ENCODE data around the gene PEX14. TPM values are rescaled to one million over a fixed set of nuclear protein-coding genes. Genes with fewer than 3 reads are reported as not detected.

The PEX14 gene
- total and polyA plus RNA-seq, 9 of the 15 experiments (the other 6 are each of a cell fraction or from before 2014, with no cell fraction given) = 2.6 to 45.7 (median 22.7) TPM

- TF ChIP-seq, protein P1, sequence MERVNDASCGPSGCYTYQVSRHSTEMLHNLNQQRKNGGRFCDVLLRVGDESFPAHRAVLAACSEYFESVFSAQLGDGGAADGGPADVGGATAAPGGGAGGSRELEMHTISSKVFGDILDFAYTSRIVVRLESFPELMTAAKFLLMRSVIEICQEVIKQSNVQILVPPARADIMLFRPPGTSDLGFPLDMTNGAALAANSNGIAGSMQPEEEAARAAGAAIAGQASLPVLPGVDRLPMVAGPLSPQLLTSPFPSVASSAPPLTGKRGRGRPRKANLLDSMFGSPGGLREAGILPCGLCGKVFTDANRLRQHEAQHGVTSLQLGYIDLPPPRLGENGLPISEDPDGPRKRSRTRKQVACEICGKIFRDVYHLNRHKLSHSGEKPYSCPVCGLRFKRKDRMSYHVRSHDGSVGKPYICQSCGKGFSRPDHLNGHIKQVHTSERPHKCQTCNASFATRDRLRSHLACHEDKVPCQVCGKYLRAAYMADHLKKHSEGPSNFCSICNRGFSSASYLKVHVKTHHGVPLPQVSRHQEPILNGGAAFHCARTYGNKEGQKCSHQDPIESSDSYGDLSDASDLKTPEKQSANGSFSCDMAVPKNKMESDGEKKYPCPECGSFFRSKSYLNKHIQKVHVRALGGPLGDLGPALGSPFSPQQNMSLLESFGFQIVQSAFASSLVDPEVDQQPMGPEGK (CRISPR knock-in tag; IDR thresholded peaks at IDR 0.05; ENCODE audit: borderline replicate concordance) = no peak
- TF ChIP-seq TBP (optimal IDR thresholded peaks at IDR 0.05; ENCODE audit: low read depth, low read length) (no peak), ZNF584 (CRISPR knock-in tag; IDR thresholded peaks at IDR 0.05; ENCODE audit: low read depth) (peak; percentile 61; the same call in 1 of the 2 replicates), BMI1 (IDR thresholded peaks at IDR 0.05; ENCODE audit: low read length) (no peak), ZNF282 (CRISPR knock-in tag; IDR thresholded peaks at IDR 0.05) (no peak), RBFOX2 (IDR thresholded peaks at IDR 0.05; ENCODE audit: low read depth, low read length) (peak; percentile 65), PHB (CRISPR knock-in tag; IDR thresholded peaks at IDR 0.05) (no peak), JUND (IDR thresholded peaks at IDR 0.05; ENCODE audit: borderline replicate concordance, low read depth, low read length) (peak; percentile 97), JUND (tag; IDR thresholded peaks at IDR 0.05; ENCODE audit: borderline replicate concordance, low read depth, low read length) (peak; percentile 94; the same call in 2 of the 3 replicates), ZNF655 (CRISPR knock-in tag; IDR thresholded peaks at IDR 0.05) (no peak), PCBP1 (IDR thresholded peaks at IDR 0.05; ENCODE audit: low read depth, low read length, poor library complexity, severe bottlenecking) (no peak), SOX6 (IDR thresholded peaks at IDR 0.05) (peak; percentile 55; the same call in 1 of the 2 replicates), MLLT1 (IDR thresholded peaks at IDR 0.05) (no peak), ZNF23 (CRISPR knock-in tag; IDR thresholded peaks at IDR 0.05) (no peak), ZNF778 (CRISPR knock-in tag; IDR thresholded peaks at IDR 0.05) (no peak), POLR2A (conservative IDR thresholded peaks at IDR 0.05) (no peak), POLR2G (IDR thresholded peaks at IDR 0.05; ENCODE audit: low read depth, low read length) (peak; percentile 64), SIX5 (IDR thresholded peaks at IDR 0.05; ENCODE audit: borderline replicate concordance in 1 of 2, insufficient read depth in 1 of 2, low read depth in 1 of 2, low read length in 2 of 2) (no peak), XRCC5 (IDR thresholded peaks at IDR 0.05; ENCODE audit: low read depth, low read length) (0 out of 2 replicates have a peak, but pooled peaks have one; percentile 19), ZNF717 (CRISPR knock-in tag; IDR thresholded peaks at IDR 0.05) (no peak)
- TF ChIP-seq, protein P2, sequence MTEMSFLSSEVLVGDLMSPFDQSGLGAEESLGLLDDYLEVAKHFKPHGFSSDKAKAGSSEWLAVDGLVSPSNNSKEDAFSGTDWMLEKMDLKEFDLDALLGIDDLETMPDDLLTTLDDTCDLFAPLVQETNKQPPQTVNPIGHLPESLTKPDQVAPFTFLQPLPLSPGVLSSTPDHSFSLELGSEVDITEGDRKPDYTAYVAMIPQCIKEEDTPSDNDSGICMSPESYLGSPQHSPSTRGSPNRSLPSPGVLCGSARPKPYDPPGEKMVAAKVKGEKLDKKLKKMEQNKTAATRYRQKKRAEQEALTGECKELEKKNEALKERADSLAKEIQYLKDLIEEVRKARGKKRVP (CRISPR knock-in tag; IDR thresholded peaks at IDR 0.05) = peak; percentile 77
- TF ChIP-seq, protein P3, sequence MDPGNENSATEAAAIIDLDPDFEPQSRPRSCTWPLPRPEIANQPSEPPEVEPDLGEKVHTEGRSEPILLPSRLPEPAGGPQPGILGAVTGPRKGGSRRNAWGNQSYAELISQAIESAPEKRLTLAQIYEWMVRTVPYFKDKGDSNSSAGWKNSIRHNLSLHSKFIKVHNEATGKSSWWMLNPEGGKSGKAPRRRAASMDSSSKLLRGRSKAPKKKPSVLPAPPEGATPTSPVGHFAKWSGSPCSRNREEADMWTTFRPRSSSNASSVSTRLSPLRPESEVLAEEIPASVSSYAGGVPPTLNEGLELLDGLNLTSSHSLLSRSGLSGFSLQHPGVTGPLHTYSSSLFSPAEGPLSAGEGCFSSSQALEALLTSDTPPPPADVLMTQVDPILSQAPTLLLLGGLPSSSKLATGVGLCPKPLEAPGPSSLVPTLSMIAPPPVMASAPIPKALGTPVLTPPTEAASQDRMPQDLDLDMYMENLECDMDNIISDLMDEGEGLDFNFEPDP (CRISPR knock-in tag; IDR thresholded peaks at IDR 0.05) = no peak
These were observed 81.8 kb downstream of the PEX14 start (continued) for GRCh38 chr1:10556430-10557005.
